ENCODE measurements around the gene OR51B4. TPM values are rescaled to one million over a fixed set of nuclear protein-coding genes. Genes with fewer than 3 reads are reported as not detected.

The OR51B4 gene
- total RNA-seq, 2 donors from 2014 or later, result not detected

- Histone ChIP-seq H3K4me3 (ENCODE audit: low read length) (no peak overlapping the region), H3K4me1 (ENCODE audit: control insufficient read depth, insufficient read depth, low read length) (peaks cover 2% of the 10 kb centered on the region), H3K9me3 (ENCODE audit: control insufficient read depth, low read length) (no peaks in the 10 kb centered on the region), H3K27me3 (ENCODE audit: control insufficient read depth, insufficient read depth, low read length, poor library complexity, severe bottlenecking) (no peaks in the 10 kb centered on the region), H3K36me3 (ENCODE audit: control insufficient read depth, insufficient read depth, low read length) (no peaks in the 10 kb centered on the region), H3K9ac (ENCODE audit: extremely low read depth, low read length, poor library complexity, severe bottlenecking) (no peak overlapping the region), H3K27ac (ENCODE audit: low read depth, low read length) (no peak overlapping the region)
- Mint-ChIP-seq H3K36me3 (ENCODE audit: low read depth) (no peaks in the 10 kb centered on the region), H3K4me3 (no peak overlapping the region), H3K27me3 (ENCODE audit: insufficient read depth) (no peaks in the 10 kb centered on the region), H3K4me1 (peaks cover 12% of the 10 kb centered on the region), H3K9me3 (no peaks in the 10 kb centered on the region), H3K27ac (no peak overlapping the region)
- TF ChIP-seq CTCF (conservative IDR thresholded peaks at IDR 0.05), result no peak
- DNase-seq, result no peak
These were observed 20.1 kb downstream of the OR51B4 start for GRCh38 chr11:5281596-5281995.

- H3K9me3 ChIP-seq (ENCODE audit: control insufficient read depth, low read length), result no peaks in the 10 kb centered on the region
- Mint-ChIP-seq H3K36me3 (ENCODE audit: low read depth) (no peaks in the 10 kb centered on the region), H3K4me3 (no peak overlapping the region), H3K9me3 (no peaks in the 10 kb centered on the region), H3K4me1 (peaks cover 16% of the 10 kb centered on the region), H3K27me3 (ENCODE audit: insufficient read depth) (no peaks in the 10 kb centered on the region), H3K27ac (peak overlapping the region; percentile 70)
- H3K4me1 ChIP-seq (ENCODE audit: control insufficient read depth, insufficient read depth, low read length), result peaks cover 2% of the 10 kb centered on the region
- H3K36me3 ChIP-seq (ENCODE audit: control insufficient read depth, insufficient read depth, low read length), result no peaks in the 10 kb centered on the region
- no peak overlapping the region for H3K27ac ChIP-seq (ENCODE audit: low read depth, low read length)
- no peak for TF ChIP-seq CTCF (conservative IDR thresholded peaks at IDR 0.05)
- WGBS, 2 experiments (ENCODE audit: insufficient coverage in 1 of 2, insufficient read length in 1 of 2), result 76 to 78% methylated on average over 3 of the region's 3 CpGs
- H3K4me3 ChIP-seq (ENCODE audit: low read length), result no peak overlapping the region
- no peak overlapping the region for H3K9ac ChIP-seq (ENCODE audit: extremely low read depth, low read length, poor library complexity, severe bottlenecking)
- DNase-seq, result peak; percentile 88
- H3K27me3 ChIP-seq (ENCODE audit: control insufficient read depth, insufficient read depth, low read length, poor library complexity, severe bottlenecking), result no peaks in the 10 kb centered on the region
These were observed 21.1 kb downstream of the OR51B4 start for GRCh38 chr11:5280582-5281102.

GRCh38 chr11:5279471-5280090, 22.2 kb downstream of the OR51B4 start:
- Mint-ChIP-seq H3K4me1 (peaks cover 17% of the 10 kb centered on the region), H3K27ac (no peak overlapping the region), H3K27me3 (ENCODE audit: insufficient read depth) (no peaks in the 10 kb centered on the region), H3K4me3 (no peak overlapping the region), H3K36me3 (ENCODE audit: low read depth) (no peaks in the 10 kb centered on the region), H3K9me3 (no peaks in the 10 kb centered on the region)
- Histone ChIP-seq H3K4me1 (ENCODE audit: control insufficient read depth, insufficient read depth, low read length) (peaks cover 2% of the 10 kb centered on the region), H3K36me3 (ENCODE audit: control insufficient read depth, insufficient read depth, low read length) (no peaks in the 10 kb centered on the region), H3K27me3 (ENCODE audit: control insufficient read depth, insufficient read depth, low read length, poor library complexity, severe bottlenecking) (no peaks in the 10 kb centered on the region), H3K9me3 (ENCODE audit: control insufficient read depth, low read length) (no peaks in the 10 kb centered on the region), H3K9ac (ENCODE audit: extremely low read depth, low read length, poor library complexity, severe bottlenecking) (no peak overlapping the region), H3K4me3 (ENCODE audit: low read length) (no peak overlapping the region), H3K27ac (ENCODE audit: low read depth, low read length) (no peak overlapping the region)
- no peak for DNase-seq
- no peak for TF ChIP-seq CTCF (conservative IDR thresholded peaks at IDR 0.05)
- 83 to 86% methylated on average over 1 to 4 of the region's 4 CpGs for WGBS, 2 experiments (ENCODE audit: insufficient coverage in 1 of 2, insufficient read length in 1 of 2)

All from endodermal cell (in vitro differentiated cells).